Parathyroid adenoma (tissue), 2 donors: ENCODE measurements around the gene ZSWIM8.
"Not testable (repeated sequence)": the region's sequence is repeated elsewhere in the genome, so short reads cannot be mapped to it uniquely, and the experiment has no call there.

ENCODE experiments used
- H2AFZ ChIP-seq: fragments of 300-600 bp; sonication (generic); one replicate; pipeline ENCODE4 v1.7.0; 2017; ENCODE audit warnings: antibody characterized with exemption, mild to moderate bottlenecking
- H3K27ac ChIP-seq: fragments of 300-600 bp; sonication (generic); one replicate; pipeline ENCODE4 v1.7.0; 2017
- H3K27me3 ChIP-seq: fragments of 300-600 bp; sonication (generic); one replicate; pipeline ENCODE4 v1.7.0; 2017; ENCODE audit warnings: low read length; ENCODE audit not compliant: control insufficient read depth, insufficient read depth
- H3K36me3 ChIP-seq: fragments of 300-600 bp; sonication (generic); one replicate; pipeline ENCODE4 v1.7.0; 2017; ENCODE audit warnings: low read length; ENCODE audit not compliant: control insufficient read depth, insufficient read depth
- H3K4me1 ChIP-seq: fragments of 300-600 bp; sonication (generic); one replicate; pipeline ENCODE4 v1.7.0; 2017; ENCODE audit warnings: control low read depth
- H3K4me2 ChIP-seq: fragments of 300-600 bp; sonication (generic); one replicate; pipeline ENCODE4 v1.7.0; 2017; ENCODE audit warnings: low read length
- H3K4me3 ChIP-seq: fragments of 300-600 bp; sonication (generic); one replicate; pipeline ENCODE4 v1.7.0; 2017; ENCODE audit warnings: low read depth, low read length
- H3K79me2 ChIP-seq: fragments of 300-600 bp; sonication (generic); one replicate; pipeline ENCODE4 v1.7.0; 2017; ENCODE audit warnings: control low read depth
- H3K9ac ChIP-seq: fragments of 300-600 bp; sonication (generic); one replicate; pipeline ENCODE4 v1.7.0; 2017; ENCODE audit warnings: mild to moderate bottlenecking
- H3K9me3 ChIP-seq: fragments of 300-600 bp; sonication (generic); one replicate; pipeline ENCODE4 v1.7.0; 2017; ENCODE audit warnings: low read length; ENCODE audit not compliant: control insufficient read depth
- CTCF ChIP-seq: fragments of 300-600 bp; sonication (generic); IDR thresholded peaks from one replicate; pipeline ENCODE4 v1.7.0; 2017; ENCODE audit warnings: antibody characterized with exemption, mild to moderate bottlenecking
- donor health status: primary hyperparathyroidism.

The ZSWIM8 gene

DNA sequence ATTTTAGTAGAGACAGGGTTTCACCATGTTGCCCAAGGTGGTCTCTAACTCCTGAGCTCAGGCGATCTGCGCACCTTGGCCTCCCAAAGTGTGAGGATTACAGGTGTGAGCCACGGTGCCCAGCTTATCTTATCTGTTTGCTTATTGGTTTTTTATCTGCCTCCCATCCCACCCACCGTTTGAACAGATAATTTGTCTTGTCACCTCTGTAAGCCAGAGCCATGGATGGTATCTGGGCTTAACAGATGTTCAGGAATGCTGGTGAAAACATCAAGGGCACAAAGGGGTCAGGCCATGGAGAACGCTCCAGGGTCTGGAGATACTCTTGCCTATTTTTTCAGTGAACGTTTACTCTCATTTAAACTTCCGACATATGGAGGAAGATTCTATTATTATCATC lies 38.0 kb downstream of the ZSWIM8 start:
- Histone ChIP-seq H3K27ac (no peak overlapping the region), H3K4me3 (no peak overlapping the region), H3K79me2 (no peaks in the 10 kb centered on the region), H3K4me2 (no peak overlapping the region), H3K9me3 (no peaks in the 10 kb centered on the region), H3K36me3 (no peaks in the 10 kb centered on the region), H3K27me3 (no peaks in the 10 kb centered on the region), H3K9ac (no peak overlapping the region), H2AFZ (no peak overlapping the region), H3K4me1 (no peaks in the 10 kb centered on the region)
- TF ChIP-seq CTCF: no peak

DNA sequence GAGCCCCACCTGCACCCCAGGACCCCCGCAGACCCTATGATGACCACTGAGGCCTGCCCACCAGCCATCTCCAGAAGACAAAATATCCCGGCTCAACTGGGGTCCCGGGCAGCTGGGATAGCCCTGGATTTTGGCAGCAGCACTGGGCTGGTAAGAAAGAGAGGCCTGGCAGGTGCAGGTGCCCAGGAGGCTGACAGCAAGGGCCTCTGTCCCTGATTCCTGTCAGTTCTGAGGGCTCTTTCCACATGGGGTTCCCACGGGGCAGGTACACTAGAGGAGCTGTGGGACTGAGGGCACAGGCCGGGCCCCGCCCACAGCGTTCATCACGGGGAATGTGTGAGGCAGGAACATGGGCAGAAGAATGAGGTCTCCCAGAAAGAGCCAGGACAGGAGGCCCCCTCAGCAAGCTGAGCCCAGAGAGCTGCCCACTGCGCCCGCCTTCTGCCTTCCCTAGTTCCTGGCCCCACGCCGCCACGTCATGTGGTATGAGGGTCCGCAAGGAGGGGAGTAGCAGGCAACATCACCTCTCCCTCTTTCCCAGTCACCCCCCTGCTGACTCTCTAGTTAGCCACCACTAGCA lies 38.8 kb downstream of the ZSWIM8 start:
- H3K4me1 ChIP-seq: no peaks in the 10 kb centered on the region
- H3K9me3 ChIP-seq: no peaks in the 10 kb centered on the region
- no peak overlapping the region for H3K27ac ChIP-seq
- H2AFZ ChIP-seq: no peak overlapping the region
- no peaks in the 10 kb centered on the region for H3K79me2 ChIP-seq
- no peaks in the 10 kb centered on the region for H3K36me3 ChIP-seq
- H3K4me2 ChIP-seq: no peak overlapping the region
- no peak for TF ChIP-seq CTCF
- H3K27me3 ChIP-seq: no peaks in the 10 kb centered on the region
- no peak overlapping the region for H3K4me3 ChIP-seq
- H3K9ac ChIP-seq: no peak overlapping the region

DNA sequence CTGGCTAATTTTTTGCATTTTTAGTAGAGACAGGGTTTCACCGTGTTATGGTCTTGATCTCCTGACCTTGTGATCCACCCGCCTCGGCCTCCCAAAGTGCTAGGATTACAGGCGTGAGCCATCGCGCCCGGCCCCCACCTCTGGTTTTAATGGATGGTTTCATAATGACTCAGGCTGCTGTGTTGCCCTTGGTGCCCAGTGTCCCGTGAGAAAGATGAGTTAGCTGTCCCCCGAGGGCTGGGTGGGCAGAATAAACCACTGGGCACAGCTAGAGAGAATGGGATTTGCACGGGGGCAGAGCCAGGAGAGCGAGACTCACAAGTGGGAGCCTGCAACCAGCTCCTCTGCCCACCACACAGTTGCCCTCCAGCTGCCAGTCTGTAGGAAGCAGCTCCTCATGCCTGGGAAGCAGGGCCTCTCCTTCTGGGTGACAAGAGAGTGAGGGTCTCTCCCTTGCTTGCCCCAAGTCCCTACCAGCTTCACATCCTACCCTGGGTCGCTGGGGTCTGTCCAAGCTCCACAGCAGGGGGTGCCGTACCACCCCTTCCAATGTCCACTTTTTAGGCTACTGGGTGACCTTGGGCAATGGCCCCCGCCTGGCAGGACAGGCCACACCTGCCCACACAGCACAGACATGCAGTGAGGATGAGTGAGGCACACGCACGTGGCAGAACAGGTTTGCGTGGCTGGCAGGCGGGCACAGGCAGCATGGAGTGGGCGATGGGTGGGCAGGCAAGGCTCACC lies 42.1 kb downstream of the ZSWIM8 start:
- no peaks in the 10 kb centered on the region for H3K4me1 ChIP-seq
- H3K27me3 ChIP-seq: no peaks in the 10 kb centered on the region
- no peak for TF ChIP-seq CTCF
- no peaks in the 10 kb centered on the region for H3K36me3 ChIP-seq
- H3K27ac ChIP-seq: no peak overlapping the region
- H3K9ac ChIP-seq: no peak overlapping the region
- no peak overlapping the region for H3K4me3 ChIP-seq
- no peaks in the 10 kb centered on the region for H3K9me3 ChIP-seq
- no peak overlapping the region for H3K4me2 ChIP-seq
- no peaks in the 10 kb centered on the region for H3K79me2 ChIP-seq
- H2AFZ ChIP-seq: no peak overlapping the region

DNA sequence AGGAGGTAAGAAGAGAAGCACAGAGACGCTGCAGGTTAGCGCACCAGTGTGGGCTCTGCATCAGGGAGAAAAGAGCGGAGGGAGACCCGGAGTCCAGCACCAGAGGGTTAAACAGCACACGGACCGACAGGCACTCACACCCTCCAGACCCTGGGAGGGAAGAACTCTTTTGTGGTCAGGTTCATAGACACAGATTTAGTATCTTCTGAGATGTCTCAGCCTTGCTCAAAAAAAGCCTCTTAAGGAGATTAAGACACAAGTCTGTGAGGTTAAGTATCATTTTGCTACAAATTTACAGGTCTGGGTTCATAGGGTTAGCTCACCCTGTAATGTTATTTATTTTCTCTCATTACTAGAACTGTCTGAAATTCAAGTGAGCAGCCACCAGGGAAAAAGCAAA lies 42.8 kb downstream of the ZSWIM8 start:
- no peak overlapping the region for H3K27ac ChIP-seq
- H2AFZ ChIP-seq: no peak overlapping the region
- no peak overlapping the region for H3K9ac ChIP-seq
- no peaks in the 10 kb centered on the region for H3K9me3 ChIP-seq
- H3K36me3 ChIP-seq: no peaks in the 10 kb centered on the region
- no peaks in the 10 kb centered on the region for H3K79me2 ChIP-seq
- H3K4me2 ChIP-seq: no peak overlapping the region
- H3K27me3 ChIP-seq: no peaks in the 10 kb centered on the region
- H3K4me1 ChIP-seq: no peaks in the 10 kb centered on the region
- TF ChIP-seq CTCF: no peak
- no peak overlapping the region for H3K4me3 ChIP-seq

- H3K79me2 ChIP-seq, H3K36me3 ChIP-seq, H3K27ac ChIP-seq, H2AFZ ChIP-seq, H3K9ac ChIP-seq, H3K4me2 ChIP-seq, H3K4me1 ChIP-seq, H3K9me3 ChIP-seq, H3K27me3 ChIP-seq, H3K4me3 ChIP-seq: not testable (repeated sequence)
Measured at GRCh38 chr10:73829090-73829489, 43.7 kb downstream of the ZSWIM8 start.
